Thymus (tissue), 11 donors: Measurements from ENCODE around the gene ITGA6. TPM values are rescaled to one million over a fixed set of nuclear protein-coding genes. Genes with fewer than 3 reads are reported as not detected.

Source experiments
- DNase-seq, 9 donors: peaks; one replicate each; pipeline ENCODE4 v3.0.0-alpha.2; 2013; ENCODE audit warnings: low spot score in 9 of 9, low read depth in 6 of 9, missing footprints in 1 of 9
- H3K27ac ChIP-seq, 2 donors: one replicate each; pipeline ENCODE4 v1.5.1; 2013; ENCODE audit warnings: control low read depth in 1 of 2, low read depth in 1 of 2, low read length in 1 of 2, mild to moderate bottlenecking in 1 of 2, moderate library complexity in 1 of 2
- H3K27me3 ChIP-seq, 2 donors: one replicate each; pipeline ENCODE4 v1.5.1; 2013; ENCODE audit warnings: low read length in 1 of 2; ENCODE audit not compliant: control insufficient read depth in 2 of 2, insufficient read depth in 1 of 2
- H3K36me3 ChIP-seq, 2 donors: one replicate each; pipeline ENCODE4 v1.5.1; 2013; ENCODE audit warnings: low read length in 1 of 2, mild to moderate bottlenecking in 1 of 2, moderate library complexity in 1 of 2; ENCODE audit not compliant: control insufficient read depth in 2 of 2, insufficient read depth in 2 of 2
- H3K4me1 ChIP-seq, 2 donors: one replicate each; pipeline ENCODE4 v1.5.1; 2013; ENCODE audit warnings: low read length in 2 of 2; ENCODE audit not compliant: control insufficient read depth in 2 of 2, insufficient read depth in 2 of 2
- H3K4me3 ChIP-seq, 2 donors: one replicate each; pipeline ENCODE4 v1.5.1; 2013; ENCODE audit warnings: low read length in 2 of 2, control low read depth in 1 of 2, mild to moderate bottlenecking in 1 of 2
- H3K9me3 ChIP-seq, 2 donors: one replicate each; pipeline ENCODE4 v1.5.1; 2013; ENCODE audit warnings: low read length in 1 of 2, mild to moderate bottlenecking in 1 of 2; ENCODE audit not compliant: control insufficient read depth in 2 of 2, insufficient read depth in 1 of 2
- WGBS: extraction: QIAGEN DNeasy Blood & Tissue Kit; methylation state at CpG from one replicate; pipeline ENCODE4 v1.1.7; 2013; 5-methylcytosine and 5-hydroxymethylcytosine counted together
- polyA plus RNA-seq: library from polyadenylated mRNA; stranded (reverse); fragments of 200-250 nt; gene quantifications from one replicate; pipeline ENCODE4 v1.2.3, GENCODE V29; 2013
- total RNA-seq: library from RNA; stranded (reverse); fragments of 120-200 nt; gene quantifications from one replicate; pipeline ENCODE4 v1.2.4, GENCODE V29; 2013
- donor health status: healthy.

Gene ITGA6
- total and polyA plus RNA-seq, 2 donors, result 27.3 to 38.2 TPM

GRCh38 chr2:172454404-172455120 lies 27.2 kb downstream of the ITGA6 start:
- H3K27me3 ChIP-seq, result no peaks in the 10 kb centered on the region
- H3K4me3 ChIP-seq, result no peak overlapping the region
- no peaks in the 10 kb centered on the region for H3K9me3 ChIP-seq
- 84% methylated on average over 6 of the region's 6 CpGs for WGBS
- H3K4me1 ChIP-seq, result peaks cover 3 to 24% of the 10 kb centered on the region in 2 donors
- no peaks in the 10 kb centered on the region for H3K36me3 ChIP-seq
- DNase-seq, result no peak
- H3K27ac ChIP-seq, result no peak overlapping the region

- Histone ChIP-seq H3K36me3 (no peaks in the 10 kb centered on the region), H3K27ac (no peak overlapping the region), H3K4me3 (no peak overlapping the region), H3K4me1 (peaks cover 3 to 24% of the 10 kb centered on the region in 2 donors), H3K27me3 (no peaks in the 10 kb centered on the region), H3K9me3 (no peaks in the 10 kb centered on the region)
- no peak for DNase-seq
- WGBS, result 83% methylated on average over 4 of the region's 4 CpGs
Measured at GRCh38 chr2:172455121-172455515, 27.7 kb downstream of the ITGA6 start.

- 78% methylated on average over 4 of the region's 4 CpGs for WGBS
- H3K9me3 ChIP-seq, result no peaks in the 10 kb centered on the region
- no peaks in the 10 kb centered on the region for H3K36me3 ChIP-seq
- H3K27ac ChIP-seq, result no peak overlapping the region
- H3K4me1 ChIP-seq, result peaks cover 3 to 24% of the 10 kb centered on the region in 2 donors
- H3K27me3 ChIP-seq, result no peaks in the 10 kb centered on the region
- DNase-seq, result no peak
- no peak overlapping the region for H3K4me3 ChIP-seq
Measured at GRCh38 chr2:172456002-172456401, 28.6 kb downstream of the ITGA6 start.

GRCh38 chr2:172457536-172457935 lies 30.1 kb downstream of the ITGA6 start:
- Histone ChIP-seq H3K36me3 (no peaks in the 10 kb centered on the region), H3K4me3 (no peak overlapping the region), H3K27me3 (no peaks in the 10 kb centered on the region), H3K4me1 (peaks cover 13 to 38% of the 10 kb centered on the region in 2 donors), H3K27ac (no peak overlapping the region), H3K9me3 (no peaks in the 10 kb centered on the region)
- WGBS, result 39% methylated on average over 4 of the region's 4 CpGs
- DNase-seq, result no peak

GRCh38 chr2:172458561-172459124 lies 31.3 kb downstream of the ITGA6 start:
- WGBS, result 90% methylated on average over 4 of the region's 4 CpGs

GRCh38 chr2:172460780-172461201 lies 33.4 kb downstream of the ITGA6 start:
- Histone ChIP-seq H3K9me3 (no peaks in the 10 kb centered on the region), H3K27me3 (no peaks in the 10 kb centered on the region), H3K36me3 (no peaks in the 10 kb centered on the region), H3K4me3 (no peak overlapping the region), H3K4me1 (peaks cover 35 to 66% of the 10 kb centered on the region in 2 donors), H3K27ac (no peak overlapping the region)
- 43% methylated on average over 1 of the region's 1 CpG for WGBS
- DNase-seq, result no peak

More at GRCh38 chr2:172458561-172459124, 31.3 kb downstream of the ITGA6 start:
- no peaks in the 10 kb centered on the region for H3K36me3 ChIP-seq
- H3K27ac ChIP-seq, result no peak overlapping the region
- H3K4me1 ChIP-seq, result peaks cover 21 to 49% of the 10 kb centered on the region in 2 donors
- H3K4me3 ChIP-seq, result no peak overlapping the region
- DNase-seq, result no peak
- no peaks in the 10 kb centered on the region for H3K27me3 ChIP-seq
- no peaks in the 10 kb centered on the region for H3K9me3 ChIP-seq

- Histone ChIP-seq H3K27ac (no peak overlapping the region), H3K27me3 (no peaks in the 10 kb centered on the region), H3K36me3 (no peaks in the 10 kb centered on the region), H3K4me1 (peaks cover 35 to 59% of the 10 kb centered on the region in 2 donors), H3K4me3 (no peak overlapping the region), H3K9me3 (no peaks in the 10 kb centered on the region)
- 15% methylated on average over 11 of the region's 11 CpGs for WGBS
- DNase-seq, result peak; percentile 48 to 87 (median 67)
Measured at GRCh38 chr2:172461591-172462372, 34.4 kb downstream of the ITGA6 start.

GRCh38 chr2:172462373-172462848 lies 35.0 kb downstream of the ITGA6 start:
- 35% methylated on average over 11 of the region's 11 CpGs for WGBS
- peaks cover 2 to 5% of the 10 kb centered on the region in 2 donors for H3K36me3 ChIP-seq
- no peaks in the 10 kb centered on the region for H3K27me3 ChIP-seq
- peak overlapping the region; percentile 19 to 79 for H3K27ac ChIP-seq
- peaks cover 35 to 59% of the 10 kb centered on the region in 2 donors for H3K4me1 ChIP-seq
- no peak overlapping the region for H3K4me3 ChIP-seq
- peak in 5 of 9 donors; percentile 42 to 69 (median 48) for DNase-seq
- H3K9me3 ChIP-seq, result no peaks in the 10 kb centered on the region
